Endodermal cell (in vitro differentiated cells): ENCODE data around the gene KRT34. TPM values are rescaled to one million over a fixed set of nuclear protein-coding genes. Genes with fewer than 3 reads are reported as not detected.

Experiments
- DNase-seq: peaks from one replicate; pipeline ENCODE4 v3.0.0-alpha.2; 2017
- H3K27ac ChIP-seq: 2 replicates; pipeline ENCODE4 v1.5.1; 2013; ENCODE audit warnings: mild to moderate bottlenecking, low read depth, low read length, moderate library complexity
- H3K27me3 ChIP-seq: 2 replicates; pipeline ENCODE4 v1.6.1; 2013; ENCODE audit warnings: mild to moderate bottlenecking, low read length, moderate library complexity; ENCODE audit not compliant: insufficient read depth, control insufficient read depth, poor library complexity, severe bottlenecking
- H3K36me3 ChIP-seq: 2 replicates; pipeline ENCODE4 v1.7.0; 2013; ENCODE audit warnings: mild to moderate bottlenecking, low read length, moderate library complexity; ENCODE audit not compliant: control insufficient read depth, insufficient read depth
- H3K4me1 ChIP-seq: one replicate; pipeline ENCODE4 v1.7.0; 2013; ENCODE audit warnings: low read length; ENCODE audit not compliant: control insufficient read depth, insufficient read depth
- H3K4me3 ChIP-seq: 2 replicates; pipeline ENCODE4 v1.5.1; 2013; ENCODE audit warnings: mild to moderate bottlenecking, low read length, moderate library complexity
- H3K9ac ChIP-seq: 2 replicates; pipeline ENCODE4 v1.6.1; 2013; ENCODE audit warnings: mild to moderate bottlenecking, low read length, moderate library complexity; ENCODE audit not compliant: poor library complexity, severe bottlenecking; ENCODE audit errors: extremely low read depth
- H3K9me3 ChIP-seq: 2 replicates; pipeline ENCODE4 v1.6.1; 2013; ENCODE audit warnings: mild to moderate bottlenecking, low read length, moderate library complexity; ENCODE audit not compliant: control insufficient read depth
- H3K27ac Mint-ChIP-seq: 2 replicates; pipeline ENCODE4 v1.8.0; 2020; ENCODE audit warnings: mixed read lengths
- H3K27me3 Mint-ChIP-seq: 2 replicates; pipeline ENCODE4 v1.8.0; 2021; ENCODE audit warnings: mild to moderate bottlenecking, mixed read lengths; ENCODE audit not compliant: insufficient read depth
- H3K36me3 Mint-ChIP-seq: 2 replicates; pipeline ENCODE4 v1.8.0; 2020; ENCODE audit warnings: low read depth, mixed read lengths
- H3K4me1 Mint-ChIP-seq: 2 replicates; pipeline ENCODE4 v1.8.0; 2020; ENCODE audit warnings: mixed read lengths
- H3K4me3 Mint-ChIP-seq: 2 replicates; pipeline ENCODE4 v1.8.0; 2020; ENCODE audit warnings: mild to moderate bottlenecking, moderate library complexity, mixed read lengths
- H3K9me3 Mint-ChIP-seq: 2 replicates; pipeline ENCODE4 v1.8.0; 2020; ENCODE audit warnings: mild to moderate bottlenecking, mixed read lengths
- CTCF ChIP-seq: fragments of 200-600 bp; sonication (generic); conservative IDR thresholded peaks from 2 replicates; pipeline ENCODE4 v1.5.0; 2021; ENCODE audit warnings: antibody characterized with exemption, mild to moderate bottlenecking
- WGBS, 2 experiments: methylation state at CpG; one replicate each; pipeline versions ENCODE4 v1.1.5 to v1.1.7; 2013; ENCODE audit warnings: missing lambda C conversion rate in 2 of 2, mixed read lengths in 1 of 2; ENCODE audit not compliant: insufficient coverage in 1 of 2, insufficient read length in 1 of 2; 5-methylcytosine and 5-hydroxymethylcytosine counted together
- total RNA-seq, 2 donors: library from RNA; stranded (reverse); fragmentation: NEBNext Ultra II Directional in 1 of 2; extraction: Animal tissue kit (Norgen Biotek cat#: 25700) in 1 of 2; gene quantifications; 2 replicates in 1 of 2; 3 replicates in 1 of 2; pipeline ENCODE4 v1.2.1, GENCODE V29; 2021

The KRT34 gene
- total RNA-seq, 2 donors from 2014 or later, result not detected

- Histone ChIP-seq H3K27ac (no peak overlapping the region), H3K27me3 (peaks cover 8% of the 10 kb centered on the region), H3K4me3 (no peak overlapping the region), H3K9ac (no peak overlapping the region), H3K36me3 (no peaks in the 10 kb centered on the region), H3K9me3 (no peaks in the 10 kb centered on the region), H3K4me1 (no peaks in the 10 kb centered on the region)
- peak; percentile 91 for TF ChIP-seq CTCF
- Mint-ChIP-seq H3K4me3 (no peak overlapping the region), H3K27ac (no peak overlapping the region), H3K27me3 (peaks cover 5% of the 10 kb centered on the region), H3K36me3 (no peaks in the 10 kb centered on the region), H3K9me3 (no peaks in the 10 kb centered on the region), H3K4me1 (peaks cover 5% of the 10 kb centered on the region)
- DNase-seq, result peak; percentile 90
- 48 to 76% methylated on average over 2 to 4 of the region's 4 CpGs for WGBS, 2 experiments
Observed at GRCh38 chr17:41417576-41418015, 35.5 kb upstream of the KRT34 start.

GRCh38 chr17:41417127-41417526 lies 35.0 kb upstream of the KRT34 start:
- Mint-ChIP-seq H3K9me3 (no peaks in the 10 kb centered on the region), H3K27ac (no peak overlapping the region), H3K4me1 (peaks cover 5% of the 10 kb centered on the region), H3K27me3 (peaks cover 5% of the 10 kb centered on the region), H3K4me3 (no peak overlapping the region), H3K36me3 (no peaks in the 10 kb centered on the region)
- no peak for DNase-seq
- H3K9ac ChIP-seq, result no peak overlapping the region
- no peak overlapping the region for H3K4me3 ChIP-seq
- 73 to 97% methylated on average over 4 to 6 of the region's 6 CpGs for WGBS, 2 experiments
- no peak overlapping the region for H3K27ac ChIP-seq
- H3K27me3 ChIP-seq, result peaks cover 8% of the 10 kb centered on the region
- H3K4me1 ChIP-seq, result no peaks in the 10 kb centered on the region
- H3K36me3 ChIP-seq, result no peaks in the 10 kb centered on the region
- H3K9me3 ChIP-seq, result no peaks in the 10 kb centered on the region
- no peak for TF ChIP-seq CTCF

DNA sequence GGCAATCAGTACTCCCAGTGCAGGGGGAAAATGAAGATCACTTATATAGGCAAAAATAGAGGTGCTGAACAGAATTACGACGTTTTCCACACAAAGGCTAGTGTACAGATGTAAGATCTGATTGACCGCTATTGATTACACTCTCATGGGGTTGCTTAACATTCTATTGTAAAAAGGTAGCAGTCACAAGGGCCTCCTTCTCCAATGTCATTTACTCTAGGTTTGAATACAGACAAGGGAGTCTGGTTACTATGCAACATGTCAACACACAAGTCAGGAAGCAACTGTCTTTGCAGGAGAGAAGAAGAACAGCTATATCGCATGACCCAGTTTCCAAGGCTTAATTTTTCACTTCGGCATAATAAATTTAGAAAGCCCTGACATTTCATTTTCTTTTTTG lies 34.4 kb upstream of the KRT34 start:
- H3K27ac ChIP-seq, result no peak overlapping the region
- H3K36me3 Mint-ChIP-seq, result no peaks in the 10 kb centered on the region
- H3K27me3 Mint-ChIP-seq, result peaks cover 5% of the 10 kb centered on the region
- TF ChIP-seq CTCF, result no peak
- H3K4me3 Mint-ChIP-seq, result no peak overlapping the region
- WGBS, 2 experiments, result 89 to 96% methylated on average over 4 to 5 of the region's 5 CpGs
- H3K4me1 ChIP-seq, result no peaks in the 10 kb centered on the region
- peaks cover 8% of the 10 kb centered on the region for H3K27me3 ChIP-seq
- no peak overlapping the region for H3K4me3 ChIP-seq
- no peak overlapping the region for H3K9ac ChIP-seq
- DNase-seq, result no peak
- no peaks in the 10 kb centered on the region for H3K36me3 ChIP-seq
- H3K9me3 Mint-ChIP-seq, result no peaks in the 10 kb centered on the region
- H3K4me1 Mint-ChIP-seq, result peaks cover 5% of the 10 kb centered on the region
- no peaks in the 10 kb centered on the region for H3K9me3 ChIP-seq
- no peak overlapping the region for H3K27ac Mint-ChIP-seq
